Loucy (cell line): ENCODE results near the gene PSMA1.
A peak's percentile ranks its signal among the peaks of the same experiment; 100 is the strongest.

Experiments used
- H2AFZ ChIP-seq: fragments of 200-600 bp; sonication (generic); 2 replicates; pipeline ENCODE4 v1.6.0; 2016; ENCODE audit warnings: antibody characterized with exemption, mild to moderate bottlenecking, low read length, moderate library complexity
- H3F3A ChIP-seq: fragments of 200-600 bp; 2 replicates; pipeline ENCODE4 v1.6.0; 2016; ENCODE audit warnings: antibody characterized with exemption, low read depth, mild to moderate bottlenecking
- H3K27me3 ChIP-seq: fragments of 200-600 bp; sonication (generic); 2 replicates; pipeline ENCODE4 v1.6.1; 2014; ENCODE audit warnings: low read length, mild to moderate bottlenecking; ENCODE audit not compliant: insufficient read depth, poor library complexity, severe bottlenecking
- H3K36me3 ChIP-seq: fragments of 200-600 bp; sonication (generic); 2 replicates; pipeline ENCODE4 v1.6.1; 2016; ENCODE audit warnings: low read length; ENCODE audit not compliant: insufficient read depth
- H3K4me1 ChIP-seq: fragments of 200-600 bp; sonication (generic); 2 replicates; pipeline ENCODE4 v1.5.1; 2014; ENCODE audit warnings: low read length, mild to moderate bottlenecking; ENCODE audit not compliant: insufficient read depth, poor library complexity, severe bottlenecking
- H3K4me2 ChIP-seq: fragments of 200-600 bp; sonication (generic); 2 replicates; pipeline ENCODE4 v1.6.0; 2014; ENCODE audit warnings: antibody characterized with exemption, low read length, low read depth, mild to moderate bottlenecking; ENCODE audit not compliant: poor library complexity, severe bottlenecking
- H3K4me3 ChIP-seq: fragments of 200-600 bp; sonication (generic); 2 replicates; pipeline ENCODE4 v1.5.1; 2014; ENCODE audit warnings: low read length, mild to moderate bottlenecking, mixed read lengths; ENCODE audit not compliant: poor library complexity, severe bottlenecking
- H3K79me2 ChIP-seq: fragments of 200-600 bp; sonication (generic); 2 replicates; pipeline ENCODE4 v1.6.1; 2014; ENCODE audit warnings: low read length; ENCODE audit not compliant: insufficient read depth
- H3K9ac ChIP-seq: fragments of 200-600 bp; sonication (generic); 2 replicates; pipeline ENCODE4 v1.6.0; 2014; ENCODE audit warnings: mild to moderate bottlenecking, low read depth, low read length, moderate library complexity; ENCODE audit not compliant: poor library complexity, severe bottlenecking
- H3K9me2 ChIP-seq: fragments of 200-600 bp; sonication (generic); replicated peaks from 2 replicates; pipeline ENCODE4 v1.6.1; 2016; ENCODE audit warnings: low read depth, low read length, mixed read lengths
- H3K9me3 ChIP-seq: fragments of 200-600 bp; sonication (generic); 2 replicates; pipeline ENCODE4 v1.6.1; 2014; ENCODE audit warnings: mild to moderate bottlenecking, antibody characterized with exemption, low read length, low read depth; ENCODE audit not compliant: insufficient read depth
- H4K20me1 ChIP-seq: fragments of 200-600 bp; sonication (generic); 2 replicates; pipeline ENCODE4 v1.6.0; 2014; ENCODE audit warnings: antibody characterized with exemption, low read length, mild to moderate bottlenecking; ENCODE audit not compliant: insufficient read depth, poor library complexity, severe bottlenecking
- EZH2phosphoT487 ChIP-seq: fragments of 200-600 bp; IDR thresholded peaks from 2 replicates; pipeline ENCODE4 v1.6.1; 2018; ENCODE audit warnings: antibody characterized with exemption, mild to moderate bottlenecking, moderate library complexity, borderline replicate concordance
- TF ChIP-seq, protein P1 (sequence below): fragments of 200-600 bp; sonication (generic); conservative IDR thresholded peaks from 2 replicates; pipeline ENCODE4 v1.5.1; 2014; ENCODE audit warnings: mild to moderate bottlenecking, antibody characterized with exemption, low read length

PSMA1 gene

DNA sequence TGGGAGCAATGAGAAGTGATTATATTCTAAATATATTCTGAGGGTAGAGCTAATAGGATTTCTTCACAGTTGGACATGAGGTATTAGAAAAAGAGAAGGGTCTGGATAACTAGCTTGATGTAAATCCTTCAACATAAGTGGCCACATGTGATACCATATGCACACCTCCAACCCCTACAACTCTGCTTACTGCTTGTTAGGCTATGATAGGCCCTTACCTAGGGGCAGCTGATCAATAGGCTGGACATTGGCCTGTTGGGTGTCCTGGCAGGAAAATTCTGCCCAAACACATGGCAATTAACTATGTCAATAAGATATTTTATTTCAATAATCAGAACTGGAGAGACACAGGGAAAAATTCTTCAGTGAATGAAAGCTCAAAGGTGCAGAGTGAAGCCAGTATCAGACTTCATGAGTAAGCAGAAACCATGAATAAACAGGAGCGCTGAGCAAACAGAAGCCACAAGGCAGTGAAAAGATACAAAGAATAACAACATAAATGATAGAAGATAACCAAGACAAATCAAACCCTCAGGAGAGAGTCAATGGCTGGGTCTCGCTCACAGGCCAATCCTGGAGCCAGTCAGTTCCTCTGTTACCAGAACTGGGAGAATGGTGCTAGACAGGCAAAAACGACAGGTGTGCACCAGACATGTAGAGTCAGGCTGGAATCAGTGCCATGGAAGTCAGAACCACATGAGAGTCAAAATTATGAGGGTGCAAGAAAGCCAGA, 46.3 kb upstream of the PSMA1 start:
- Histone ChIP-seq H3K9me3 (no peaks in the 10 kb centered on the region; the same call in 1 of the 2 replicates), H3K4me1 (no peaks in the 10 kb centered on the region), H3F3A (no peaks in the 10 kb centered on the region), H4K20me1 (no peaks in the 10 kb centered on the region), H3K9ac (no peak overlapping the region), H3K4me3 (no peak overlapping the region), H3K27me3 (no peaks in the 10 kb centered on the region), H3K4me2 (no peak overlapping the region), H3K9me2 (no peaks in the 10 kb centered on the region), H3K79me2 (no peaks in the 10 kb centered on the region), H3K36me3 (0 out of 2 replicates have a peak, but pooled peaks cover 5% of the 10 kb centered on the region), H2AFZ (no peak overlapping the region)
- TF ChIP-seq, protein P1, sequence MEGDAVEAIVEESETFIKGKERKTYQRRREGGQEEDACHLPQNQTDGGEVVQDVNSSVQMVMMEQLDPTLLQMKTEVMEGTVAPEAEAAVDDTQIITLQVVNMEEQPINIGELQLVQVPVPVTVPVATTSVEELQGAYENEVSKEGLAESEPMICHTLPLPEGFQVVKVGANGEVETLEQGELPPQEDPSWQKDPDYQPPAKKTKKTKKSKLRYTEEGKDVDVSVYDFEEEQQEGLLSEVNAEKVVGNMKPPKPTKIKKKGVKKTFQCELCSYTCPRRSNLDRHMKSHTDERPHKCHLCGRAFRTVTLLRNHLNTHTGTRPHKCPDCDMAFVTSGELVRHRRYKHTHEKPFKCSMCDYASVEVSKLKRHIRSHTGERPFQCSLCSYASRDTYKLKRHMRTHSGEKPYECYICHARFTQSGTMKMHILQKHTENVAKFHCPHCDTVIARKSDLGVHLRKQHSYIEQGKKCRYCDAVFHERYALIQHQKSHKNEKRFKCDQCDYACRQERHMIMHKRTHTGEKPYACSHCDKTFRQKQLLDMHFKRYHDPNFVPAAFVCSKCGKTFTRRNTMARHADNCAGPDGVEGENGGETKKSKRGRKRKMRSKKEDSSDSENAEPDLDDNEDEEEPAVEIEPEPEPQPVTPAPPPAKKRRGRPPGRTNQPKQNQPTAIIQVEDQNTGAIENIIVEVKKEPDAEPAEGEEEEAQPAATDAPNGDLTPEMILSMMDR = no peak
- TF ChIP-seq EZH2phosphoT487 = no peak

DNA sequence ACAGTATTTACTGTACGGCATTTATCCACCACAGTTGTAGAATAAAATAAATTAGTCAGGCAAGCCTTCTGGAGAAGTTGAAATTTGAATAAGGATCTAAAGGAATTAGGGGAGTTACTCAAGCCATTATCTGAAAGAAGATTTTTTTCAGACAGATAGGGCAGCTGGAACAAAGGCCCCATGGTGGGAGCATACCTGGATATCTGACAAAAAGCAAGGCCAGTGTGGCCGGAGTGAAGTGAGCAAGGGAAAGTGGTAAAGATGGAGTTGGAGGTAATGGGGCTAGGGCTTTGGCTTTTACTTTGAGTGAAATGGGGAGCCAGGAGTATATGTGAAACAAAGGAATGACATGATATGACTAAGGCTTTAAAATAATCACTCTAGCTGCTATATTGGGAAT, 45.7 kb upstream of the PSMA1 start:
- H3K4me1 ChIP-seq = no peaks in the 10 kb centered on the region

DNA sequence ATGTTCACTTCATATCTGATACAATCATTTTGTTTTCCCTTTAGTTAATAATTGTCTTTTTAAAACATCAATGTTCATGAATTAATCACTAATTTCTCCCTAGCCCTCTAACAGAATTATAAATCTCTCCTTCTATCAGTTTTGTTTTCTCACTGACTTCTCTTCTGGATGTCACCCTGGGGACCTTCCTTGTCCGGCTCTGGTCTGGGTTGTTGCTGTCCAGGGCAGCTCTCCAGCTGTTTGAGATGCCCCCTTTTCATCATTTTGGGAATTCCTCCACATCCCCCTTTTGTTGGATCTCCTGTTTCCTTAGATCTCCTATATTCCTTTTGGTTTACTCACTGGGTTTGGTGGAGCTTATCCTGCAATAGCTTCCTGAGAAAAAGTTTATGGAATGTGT, 35.6 kb upstream of the PSMA1 start:
- no peak for TF ChIP-seq EZH2phosphoT487
- TF ChIP-seq, protein P1 = no peak

More for the DNA sequence above, 45.7 kb upstream of the PSMA1 start:
- Histone ChIP-seq H3K4me2 (no peak overlapping the region), H3K79me2 (no peaks in the 10 kb centered on the region), H3F3A (no peaks in the 10 kb centered on the region), H2AFZ (no peak overlapping the region), H3K9me3 (no peaks in the 10 kb centered on the region; the same call in 1 of the 2 replicates), H3K9ac (no peak overlapping the region), H4K20me1 (no peaks in the 10 kb centered on the region), H3K36me3 (0 out of 2 replicates have a peak, but pooled peaks cover 5% of the 10 kb centered on the region), H3K4me3 (no peak overlapping the region), H3K9me2 (no peaks in the 10 kb centered on the region), H3K27me3 (no peaks in the 10 kb centered on the region)
- no peak for TF ChIP-seq EZH2phosphoT487
- TF ChIP-seq, protein P1 = no peak

More for the DNA sequence above, 35.6 kb upstream of the PSMA1 start:
- no peaks in the 10 kb centered on the region for H3K27me3 ChIP-seq
- H3K79me2 ChIP-seq = no peaks in the 10 kb centered on the region
- no peaks in the 10 kb centered on the region for H3F3A ChIP-seq
- H3K36me3 ChIP-seq = no peaks in the 10 kb centered on the region; the same call in 1 of the 2 replicates
- no peaks in the 10 kb centered on the region for H4K20me1 ChIP-seq
- H2AFZ ChIP-seq = no peak overlapping the region
- H3K9me3 ChIP-seq = no peaks in the 10 kb centered on the region
- H3K9ac ChIP-seq = peak overlapping the region; percentile 57
- no peaks in the 10 kb centered on the region for H3K9me2 ChIP-seq
- H3K4me1 ChIP-seq = peaks cover 30% of the 10 kb centered on the region
- H3K4me2 ChIP-seq = peak overlapping the region; percentile 62
- H3K4me3 ChIP-seq = no peak overlapping the region
